Endodermal cell (in vitro differentiated cells): ENCODE results near the gene BLCAP. TPM values are rescaled to one million over a fixed set of nuclear protein-coding genes. Genes with fewer than 3 reads are reported as not detected.

Experiments used
- DNase-seq: peaks from one replicate; pipeline ENCODE4 v3.0.0-alpha.2; 2017
- H3K27ac ChIP-seq: 2 replicates; pipeline ENCODE4 v1.5.1; 2013; ENCODE audit warnings: mild to moderate bottlenecking, low read depth, low read length, moderate library complexity
- H3K27me3 ChIP-seq: 2 replicates; pipeline ENCODE4 v1.6.1; 2013; ENCODE audit warnings: mild to moderate bottlenecking, low read length, moderate library complexity; ENCODE audit not compliant: insufficient read depth, control insufficient read depth, poor library complexity, severe bottlenecking
- H3K36me3 ChIP-seq: 2 replicates; pipeline ENCODE4 v1.7.0; 2013; ENCODE audit warnings: mild to moderate bottlenecking, low read length, moderate library complexity; ENCODE audit not compliant: control insufficient read depth, insufficient read depth
- H3K4me1 ChIP-seq: one replicate; pipeline ENCODE4 v1.7.0; 2013; ENCODE audit warnings: low read length; ENCODE audit not compliant: control insufficient read depth, insufficient read depth
- H3K4me3 ChIP-seq: 2 replicates; pipeline ENCODE4 v1.5.1; 2013; ENCODE audit warnings: mild to moderate bottlenecking, low read length, moderate library complexity
- H3K9ac ChIP-seq: 2 replicates; pipeline ENCODE4 v1.6.1; 2013; ENCODE audit warnings: mild to moderate bottlenecking, low read length, moderate library complexity; ENCODE audit not compliant: poor library complexity, severe bottlenecking; ENCODE audit errors: extremely low read depth
- H3K9me3 ChIP-seq: 2 replicates; pipeline ENCODE4 v1.6.1; 2013; ENCODE audit warnings: mild to moderate bottlenecking, low read length, moderate library complexity; ENCODE audit not compliant: control insufficient read depth
- H3K27ac Mint-ChIP-seq: 2 replicates; pipeline ENCODE4 v1.8.0; 2020; ENCODE audit warnings: mixed read lengths
- H3K27me3 Mint-ChIP-seq: 2 replicates; pipeline ENCODE4 v1.8.0; 2021; ENCODE audit warnings: mild to moderate bottlenecking, mixed read lengths; ENCODE audit not compliant: insufficient read depth
- H3K36me3 Mint-ChIP-seq: 2 replicates; pipeline ENCODE4 v1.8.0; 2020; ENCODE audit warnings: low read depth, mixed read lengths
- H3K4me1 Mint-ChIP-seq: 2 replicates; pipeline ENCODE4 v1.8.0; 2020; ENCODE audit warnings: mixed read lengths
- H3K4me3 Mint-ChIP-seq: 2 replicates; pipeline ENCODE4 v1.8.0; 2020; ENCODE audit warnings: mild to moderate bottlenecking, moderate library complexity, mixed read lengths
- H3K9me3 Mint-ChIP-seq: 2 replicates; pipeline ENCODE4 v1.8.0; 2020; ENCODE audit warnings: mild to moderate bottlenecking, mixed read lengths
- WGBS, 2 experiments: methylation state at CpG; one replicate each; pipeline versions ENCODE4 v1.1.5 to v1.1.7; 2013; ENCODE audit warnings: missing lambda C conversion rate in 2 of 2, mixed read lengths in 1 of 2; ENCODE audit not compliant: insufficient coverage in 1 of 2, insufficient read length in 1 of 2; 5-methylcytosine and 5-hydroxymethylcytosine counted together
- total RNA-seq, 2 donors: library from RNA; stranded (reverse); fragmentation: NEBNext Ultra II Directional in 1 of 2; extraction: Animal tissue kit (Norgen Biotek cat#: 25700) in 1 of 2; gene quantifications; 2 replicates in 1 of 2; 3 replicates in 1 of 2; pipeline ENCODE4 v1.2.1, GENCODE V29; 2021
- TF ChIP-seq, protein P1 (sequence below): fragments of 200-600 bp; sonication (generic); conservative IDR thresholded peaks from 2 replicates; pipeline ENCODE4 v1.5.0; 2021; ENCODE audit warnings: antibody characterized with exemption, mild to moderate bottlenecking

The BLCAP gene
- total RNA-seq, 2 donors from 2014 or later: 32.5 to 56.5 TPM

DNA sequence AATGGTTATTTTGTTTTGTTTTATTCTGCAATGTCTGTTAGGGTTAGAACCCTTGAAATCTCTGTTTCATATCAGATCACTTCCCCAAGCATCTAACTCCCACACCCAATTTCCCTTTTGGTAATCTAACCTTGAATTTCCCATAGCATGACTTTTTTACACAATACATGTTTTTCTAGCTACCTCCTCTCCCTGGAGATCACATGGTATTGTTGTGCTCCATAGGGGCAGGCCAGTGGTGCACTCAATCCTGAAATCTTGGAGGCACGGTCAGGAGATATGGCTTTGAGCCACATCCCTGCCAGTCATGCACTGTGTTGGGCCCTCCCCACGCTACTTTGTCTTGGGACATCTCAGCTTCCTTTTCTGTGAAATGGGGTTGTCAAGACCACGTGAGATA, 43.3 kb downstream of the BLCAP start:
- Histone ChIP-seq H3K4me3 (no peak overlapping the region), H3K27ac (no peak overlapping the region), H3K27me3 (no peaks in the 10 kb centered on the region), H3K9me3 (peaks cover 24% of the 10 kb centered on the region), H3K4me1 (no peaks in the 10 kb centered on the region), H3K9ac (no peak overlapping the region), H3K36me3 (no peaks in the 10 kb centered on the region)
- TF ChIP-seq, protein P1, sequence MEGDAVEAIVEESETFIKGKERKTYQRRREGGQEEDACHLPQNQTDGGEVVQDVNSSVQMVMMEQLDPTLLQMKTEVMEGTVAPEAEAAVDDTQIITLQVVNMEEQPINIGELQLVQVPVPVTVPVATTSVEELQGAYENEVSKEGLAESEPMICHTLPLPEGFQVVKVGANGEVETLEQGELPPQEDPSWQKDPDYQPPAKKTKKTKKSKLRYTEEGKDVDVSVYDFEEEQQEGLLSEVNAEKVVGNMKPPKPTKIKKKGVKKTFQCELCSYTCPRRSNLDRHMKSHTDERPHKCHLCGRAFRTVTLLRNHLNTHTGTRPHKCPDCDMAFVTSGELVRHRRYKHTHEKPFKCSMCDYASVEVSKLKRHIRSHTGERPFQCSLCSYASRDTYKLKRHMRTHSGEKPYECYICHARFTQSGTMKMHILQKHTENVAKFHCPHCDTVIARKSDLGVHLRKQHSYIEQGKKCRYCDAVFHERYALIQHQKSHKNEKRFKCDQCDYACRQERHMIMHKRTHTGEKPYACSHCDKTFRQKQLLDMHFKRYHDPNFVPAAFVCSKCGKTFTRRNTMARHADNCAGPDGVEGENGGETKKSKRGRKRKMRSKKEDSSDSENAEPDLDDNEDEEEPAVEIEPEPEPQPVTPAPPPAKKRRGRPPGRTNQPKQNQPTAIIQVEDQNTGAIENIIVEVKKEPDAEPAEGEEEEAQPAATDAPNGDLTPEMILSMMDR: no peak
- no peak for DNase-seq
- Mint-ChIP-seq H3K9me3 (peaks cover 10% of the 10 kb centered on the region), H3K36me3 (no peaks in the 10 kb centered on the region), H3K4me3 (no peak overlapping the region), H3K4me1 (peaks cover 18% of the 10 kb centered on the region), H3K27me3 (no peaks in the 10 kb centered on the region), H3K27ac (no peak overlapping the region)
- WGBS, 2 experiments: 90 to 95% methylated on average over 2 of the region's 3 CpGs

DNA sequence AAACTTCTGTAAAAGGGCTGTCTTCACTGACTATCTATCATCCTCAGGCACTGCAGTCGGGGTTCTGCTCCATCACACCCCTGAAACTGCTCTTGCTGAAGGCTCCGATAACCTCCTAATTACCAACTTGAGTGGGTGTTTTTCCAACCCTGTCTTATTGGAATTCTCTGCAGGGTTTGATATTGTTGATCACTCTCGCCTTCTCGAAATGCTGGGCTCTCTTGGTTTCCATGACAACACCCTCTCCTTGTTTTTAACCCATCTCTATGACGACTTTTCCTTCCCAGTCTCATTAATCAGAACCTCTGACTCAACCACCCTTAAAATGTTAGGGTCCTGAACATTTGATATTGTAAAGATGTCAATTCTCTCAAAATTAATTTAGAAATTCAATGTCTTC, 46.1 kb downstream of the BLCAP start:
- TF ChIP-seq, protein P1: no peak
- no peak overlapping the region for H3K27ac ChIP-seq
- H3K4me1 ChIP-seq: no peaks in the 10 kb centered on the region
- H3K9ac ChIP-seq: no peak overlapping the region
- H3K36me3 ChIP-seq: no peaks in the 10 kb centered on the region
- Mint-ChIP-seq H3K4me3 (no peak overlapping the region), H3K27me3 (no peaks in the 10 kb centered on the region), H3K4me1 (peaks cover 10% of the 10 kb centered on the region), H3K27ac (no peak overlapping the region), H3K9me3 (peaks cover 8% of the 10 kb centered on the region), H3K36me3 (no peaks in the 10 kb centered on the region)
- H3K4me3 ChIP-seq: no peak overlapping the region
- no peaks in the 10 kb centered on the region for H3K27me3 ChIP-seq
- no peak for DNase-seq
- WGBS, 2 experiments: 88 to 91% methylated on average over 4 to 5 of the region's 5 CpGs
- peaks cover 16% of the 10 kb centered on the region for H3K9me3 ChIP-seq

DNA sequence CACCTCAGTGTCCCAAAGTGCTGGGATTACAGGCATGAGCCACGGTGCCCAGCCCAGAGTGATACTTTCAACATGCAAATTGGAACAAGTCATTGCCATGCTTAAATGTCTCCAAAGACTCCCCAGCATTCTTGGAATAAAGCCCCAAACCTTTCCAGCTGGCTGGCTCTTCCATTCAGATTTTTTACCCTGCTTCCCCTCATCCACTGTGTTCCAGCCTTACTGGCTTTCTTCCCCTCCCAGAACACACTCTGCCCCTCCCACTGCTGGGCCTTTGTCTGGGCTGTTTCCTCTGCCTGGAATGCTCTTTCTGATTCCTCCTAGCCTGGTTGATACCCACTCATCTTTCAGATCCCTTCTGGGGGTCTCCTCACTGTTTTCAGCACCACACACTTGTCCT, 46.8 kb downstream of the BLCAP start:
- H3K4me3 Mint-ChIP-seq: no peak overlapping the region
- TF ChIP-seq, protein P1: no peak
- Histone ChIP-seq H3K4me1 (no peaks in the 10 kb centered on the region), H3K27me3 (no peaks in the 10 kb centered on the region), H3K4me3 (no peak overlapping the region), H3K9ac (no peak overlapping the region), H3K9me3 (peaks cover 16% of the 10 kb centered on the region), H3K36me3 (no peaks in the 10 kb centered on the region), H3K27ac (no peak overlapping the region)
- H3K36me3 Mint-ChIP-seq: no peaks in the 10 kb centered on the region
- peaks cover 8% of the 10 kb centered on the region for H3K9me3 Mint-ChIP-seq
- 88 to 89% methylated on average over 1 of the region's 1 CpG for WGBS, 2 experiments
- no peaks in the 10 kb centered on the region for H3K27me3 Mint-ChIP-seq
- peaks cover 3% of the 10 kb centered on the region for H3K4me1 Mint-ChIP-seq
- DNase-seq: no peak
- H3K27ac Mint-ChIP-seq: no peak overlapping the region
